Ishikawa (cell line): ENCODE measurements around the gene CCPG1.

Source experiments
- CEBPB ChIP-seq: IDR thresholded peaks from 2 replicates; pipeline ENCODE4 v1.6.1; 2012
- CREB1 ChIP-seq: IDR thresholded peaks from 2 replicates; pipeline ENCODE4 v1.6.1; 2012; ENCODE audit warnings: low read depth
- EGR1 ChIP-seq: IDR thresholded peaks from 2 replicates; pipeline ENCODE4 v1.6.1; 2012
- EP300 ChIP-seq: IDR thresholded peaks from 2 replicates; pipeline ENCODE4 v1.6.1; 2012; ENCODE audit warnings: borderline replicate concordance
- FOXM1 ChIP-seq: IDR thresholded peaks from 2 replicates; pipeline ENCODE4 v1.6.1; 2012; ENCODE audit warnings: low read depth, borderline replicate concordance
- NFIC ChIP-seq: IDR thresholded peaks from 2 replicates; pipeline ENCODE4 v1.6.1; 2012
- RAD21 ChIP-seq: IDR thresholded peaks from 2 replicates; pipeline ENCODE4 v1.6.1; 2012; ENCODE audit warnings: low read depth
- TAF1 ChIP-seq: IDR thresholded peaks from 2 replicates; pipeline ENCODE4 v1.6.1; 2012; ENCODE audit warnings: low read depth, mild to moderate bottlenecking
- TCF12 ChIP-seq: IDR thresholded peaks from 2 replicates; pipeline ENCODE4 v1.6.1; 2012; ENCODE audit warnings: low read depth
- TEAD4 ChIP-seq: IDR thresholded peaks from 2 replicates; pipeline ENCODE4 v1.6.1; 2012
- YY1 ChIP-seq: IDR thresholded peaks from 2 replicates; pipeline ENCODE4 v1.6.1; 2012; ENCODE audit warnings: low read depth
- ZBTB7A ChIP-seq: IDR thresholded peaks from 2 replicates; pipeline ENCODE4 v1.6.1; 2012; ENCODE audit warnings: low read depth
- TF ChIP-seq, protein P1 (sequence below): IDR thresholded peaks from 2 replicates; pipeline ENCODE4 v1.6.1; 2012; ENCODE audit warnings: low read depth, mild to moderate bottlenecking
- TF ChIP-seq, protein P2 (sequence below): IDR thresholded peaks from 2 replicates; pipeline ENCODE4 v1.6.1; 2012
- TF ChIP-seq, protein P3 (sequence below): IDR thresholded peaks from 2 replicates; pipeline ENCODE4 v1.6.1; 2012

Gene CCPG1

DNA sequence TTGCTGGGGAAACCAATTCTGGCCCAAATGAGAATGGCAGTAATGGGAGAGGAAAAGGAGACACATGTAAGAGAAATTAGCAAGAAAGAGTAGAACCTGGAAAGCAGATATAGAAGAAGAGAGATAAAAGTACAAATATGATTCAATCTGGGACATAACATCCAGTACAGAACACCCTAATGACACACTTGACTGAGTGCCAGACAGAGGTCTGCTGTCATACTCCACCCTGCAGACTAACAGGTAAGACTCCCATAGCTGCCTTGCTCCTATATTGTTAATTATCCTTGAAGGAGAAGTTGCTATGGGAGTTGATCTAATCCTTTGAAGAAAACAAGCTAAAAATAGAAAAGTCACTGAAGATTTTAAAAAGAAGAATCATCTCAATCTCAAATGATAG lies 21.1 kb downstream of the CCPG1 start:
- no peak for TF ChIP-seq ZBTB7A
- no peak for TF ChIP-seq TEAD4
- no peak for TF ChIP-seq TAF1
- no peak for TF ChIP-seq YY1
- no peak for TF ChIP-seq EP300
- TF ChIP-seq CEBPB, result no peak
- TF ChIP-seq, protein P1, sequence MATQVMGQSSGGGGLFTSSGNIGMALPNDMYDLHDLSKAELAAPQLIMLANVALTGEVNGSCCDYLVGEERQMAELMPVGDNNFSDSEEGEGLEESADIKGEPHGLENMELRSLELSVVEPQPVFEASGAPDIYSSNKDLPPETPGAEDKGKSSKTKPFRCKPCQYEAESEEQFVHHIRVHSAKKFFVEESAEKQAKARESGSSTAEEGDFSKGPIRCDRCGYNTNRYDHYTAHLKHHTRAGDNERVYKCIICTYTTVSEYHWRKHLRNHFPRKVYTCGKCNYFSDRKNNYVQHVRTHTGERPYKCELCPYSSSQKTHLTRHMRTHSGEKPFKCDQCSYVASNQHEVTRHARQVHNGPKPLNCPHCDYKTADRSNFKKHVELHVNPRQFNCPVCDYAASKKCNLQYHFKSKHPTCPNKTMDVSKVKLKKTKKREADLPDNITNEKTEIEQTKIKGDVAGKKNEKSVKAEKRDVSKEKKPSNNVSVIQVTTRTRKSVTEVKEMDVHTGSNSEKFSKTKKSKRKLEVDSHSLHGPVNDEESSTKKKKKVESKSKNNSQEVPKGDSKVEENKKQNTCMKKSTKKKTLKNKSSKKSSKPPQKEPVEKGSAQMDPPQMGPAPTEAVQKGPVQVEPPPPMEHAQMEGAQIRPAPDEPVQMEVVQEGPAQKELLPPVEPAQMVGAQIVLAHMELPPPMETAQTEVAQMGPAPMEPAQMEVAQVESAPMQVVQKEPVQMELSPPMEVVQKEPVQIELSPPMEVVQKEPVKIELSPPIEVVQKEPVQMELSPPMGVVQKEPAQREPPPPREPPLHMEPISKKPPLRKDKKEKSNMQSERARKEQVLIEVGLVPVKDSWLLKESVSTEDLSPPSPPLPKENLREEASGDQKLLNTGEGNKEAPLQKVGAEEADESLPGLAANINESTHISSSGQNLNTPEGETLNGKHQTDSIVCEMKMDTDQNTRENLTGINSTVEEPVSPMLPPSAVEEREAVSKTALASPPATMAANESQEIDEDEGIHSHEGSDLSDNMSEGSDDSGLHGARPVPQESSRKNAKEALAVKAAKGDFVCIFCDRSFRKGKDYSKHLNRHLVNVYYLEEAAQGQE, result no peak
- no peak for TF ChIP-seq CREB1
- no peak for TF ChIP-seq EGR1
- TF ChIP-seq TCF12, result no peak
- no peak for TF ChIP-seq NFIC

DNA sequence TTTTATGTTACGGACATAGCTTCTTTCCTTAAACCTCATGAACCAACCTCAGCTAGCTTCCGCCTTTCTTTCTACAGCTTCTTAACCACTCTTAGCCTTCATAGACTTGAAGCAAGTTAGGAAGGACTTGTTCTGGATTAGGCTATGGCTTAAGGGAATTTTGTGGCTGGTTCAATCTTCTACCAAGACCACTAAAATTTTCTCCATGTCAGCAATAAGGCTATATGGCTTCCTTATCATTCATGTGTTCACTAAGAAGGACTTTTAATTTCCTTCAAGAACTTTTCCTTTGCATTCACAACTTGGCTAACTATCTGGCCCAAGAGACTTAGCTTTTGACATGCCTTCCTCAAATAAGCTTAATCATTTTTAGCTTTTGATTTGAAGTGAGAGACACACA lies 24.5 kb downstream of the CCPG1 start:
- TF ChIP-seq RAD21, result no peak
- TF ChIP-seq, protein P1, result no peak
- no peak for TF ChIP-seq TEAD4
- TF ChIP-seq YY1, result no peak
- no peak for TF ChIP-seq EP300
- no peak for TF ChIP-seq TAF1
- no peak for TF ChIP-seq FOXM1
- TF ChIP-seq CREB1, result no peak
- no peak for TF ChIP-seq NFIC
- TF ChIP-seq TCF12, result no peak
- TF ChIP-seq CEBPB, result no peak
- TF ChIP-seq, protein P2, sequence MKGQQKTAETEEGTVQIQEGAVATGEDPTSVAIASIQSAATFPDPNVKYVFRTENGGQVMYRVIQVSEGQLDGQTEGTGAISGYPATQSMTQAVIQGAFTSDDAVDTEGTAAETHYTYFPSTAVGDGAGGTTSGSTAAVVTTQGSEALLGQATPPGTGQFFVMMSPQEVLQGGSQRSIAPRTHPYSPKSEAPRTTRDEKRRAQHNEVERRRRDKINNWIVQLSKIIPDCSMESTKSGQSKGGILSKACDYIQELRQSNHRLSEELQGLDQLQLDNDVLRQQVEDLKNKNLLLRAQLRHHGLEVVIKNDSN, result no peak
- no peak for TF ChIP-seq ZBTB7A
- TF ChIP-seq, protein P3, sequence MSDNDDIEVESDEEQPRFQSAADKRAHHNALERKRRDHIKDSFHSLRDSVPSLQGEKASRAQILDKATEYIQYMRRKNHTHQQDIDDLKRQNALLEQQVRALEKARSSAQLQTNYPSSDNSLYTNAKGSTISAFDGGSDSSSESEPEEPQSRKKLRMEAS, result no peak
- TF ChIP-seq EGR1, result no peak

DNA sequence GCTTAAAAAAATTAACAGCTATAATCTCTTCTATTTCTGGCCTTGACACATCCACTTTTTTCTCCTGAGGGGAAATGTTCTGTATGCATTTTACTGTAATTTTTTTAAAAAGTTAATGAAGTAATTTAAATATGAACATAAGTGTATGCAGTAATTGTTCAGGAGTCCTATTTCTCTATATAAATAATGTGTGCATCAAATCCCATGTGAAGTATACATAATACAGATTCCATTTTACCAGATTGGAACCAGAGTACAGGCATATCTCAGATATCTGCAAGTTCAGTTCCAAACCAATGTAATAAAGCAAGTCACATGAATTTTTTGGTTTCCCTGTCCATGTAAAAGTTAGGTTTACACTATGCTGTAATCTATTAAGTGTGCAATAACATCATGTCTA lies 26.6 kb downstream of the CCPG1 start:
- TF ChIP-seq TAF1 (no peak), RAD21 (no peak), TEAD4 (no peak), CEBPB (no peak), TCF12 (no peak), EP300 (no peak), NFIC (no peak), EGR1 (no peak), YY1 (no peak), FOXM1 (no peak), ZBTB7A (no peak), CREB1 (no peak)
- TF ChIP-seq, protein P1, result no peak
- TF ChIP-seq, protein P3, result no peak
- TF ChIP-seq, protein P2, result no peak

DNA sequence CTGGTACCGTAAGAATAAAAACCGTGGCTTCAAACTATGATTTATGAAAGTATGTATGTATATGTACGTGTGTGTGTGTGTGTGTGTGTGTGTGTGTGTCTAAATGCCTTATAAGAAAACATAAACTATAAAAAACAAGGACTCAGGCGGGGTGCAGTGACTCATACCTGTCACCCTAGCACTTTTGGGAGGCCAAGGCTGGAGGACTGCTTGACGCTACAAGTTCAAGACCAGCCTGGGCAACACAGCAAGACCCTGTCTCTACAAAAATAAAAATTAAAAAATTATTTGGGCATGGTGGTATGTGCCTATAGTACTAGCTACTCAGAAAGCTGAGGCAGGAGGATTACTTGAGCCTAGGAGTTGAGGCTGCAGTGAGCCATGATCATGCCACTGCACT lies 29.1 kb downstream of the CCPG1 start:
- TF ChIP-seq TEAD4, result no peak
- TF ChIP-seq CEBPB, result no peak
- TF ChIP-seq, protein P2, result no peak
